NCI-H748 (cell line): ENCODE measurements around the gene CDH9.
"Not testable (repeated sequence)": the region's sequence is repeated elsewhere in the genome, so short reads cannot be mapped to it uniquely, and the experiment has no call there.

ENCODE experiments used
- DNase-seq: peaks from one replicate; lab custom pipeline; 2025; ENCODE audit not compliant: unreplicated experiment; lab: John Stamatoyannopoulos, UW

The CDH9 gene

DNA sequence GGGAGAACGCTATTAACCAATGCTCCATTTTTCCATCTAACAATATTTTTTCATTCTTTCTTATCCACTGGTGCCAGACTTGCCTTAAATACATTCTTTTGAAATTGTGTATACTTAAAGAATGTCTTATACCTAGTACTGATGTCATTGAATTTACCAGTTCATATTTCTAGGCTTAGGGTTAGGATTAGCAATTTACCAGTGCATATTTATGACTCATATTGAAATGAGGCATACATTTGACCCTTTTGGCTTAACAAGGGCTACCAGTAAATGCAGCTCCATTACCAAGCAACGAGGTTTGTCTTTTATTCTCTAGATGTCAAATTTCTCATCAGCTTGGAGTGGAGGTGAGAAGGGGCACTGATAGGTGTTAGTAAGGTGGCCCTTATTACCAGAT lies 89.5 kb downstream of the CDH9 start:
- DNase-seq: no peak

DNA sequence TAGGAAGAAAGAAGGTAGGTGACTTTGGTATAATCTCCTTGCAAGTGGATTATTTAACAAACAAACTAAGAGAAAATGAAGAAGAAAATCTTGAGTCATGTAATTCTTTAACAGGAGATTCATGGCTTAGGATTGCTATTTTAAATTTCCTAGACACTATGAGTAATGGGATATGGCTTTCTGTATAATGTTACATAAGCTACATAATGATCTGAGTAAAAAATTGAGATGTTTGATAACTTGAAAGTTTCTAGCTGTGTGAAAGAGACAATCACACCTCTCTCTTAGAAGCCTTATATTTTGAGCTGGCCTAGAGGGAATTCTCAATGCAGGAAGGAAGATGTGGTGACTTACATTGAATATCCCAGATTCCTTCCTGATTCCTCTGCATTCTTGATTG lies 92.5 kb downstream of the CDH9 start:
- DNase-seq: no peak

DNA sequence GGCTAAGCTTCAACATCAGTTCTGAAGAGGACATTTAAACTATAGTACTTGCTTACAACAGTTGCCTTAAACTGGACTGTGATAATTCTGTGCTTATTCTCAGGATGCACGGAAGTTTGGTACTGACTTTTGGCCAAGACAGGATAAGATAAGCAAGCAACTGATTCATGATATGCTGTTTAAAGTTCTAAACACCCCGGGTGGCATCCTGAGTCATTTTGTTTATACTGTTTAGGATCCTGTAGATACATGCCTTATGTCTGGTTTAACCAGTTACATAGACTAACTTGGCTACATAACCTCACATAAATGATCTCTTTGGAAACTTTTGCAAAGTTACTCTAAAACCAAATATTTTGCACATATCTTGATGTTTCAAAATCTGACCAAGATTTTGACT lies 95.9 kb downstream of the CDH9 start:
- no peak for DNase-seq

DNA sequence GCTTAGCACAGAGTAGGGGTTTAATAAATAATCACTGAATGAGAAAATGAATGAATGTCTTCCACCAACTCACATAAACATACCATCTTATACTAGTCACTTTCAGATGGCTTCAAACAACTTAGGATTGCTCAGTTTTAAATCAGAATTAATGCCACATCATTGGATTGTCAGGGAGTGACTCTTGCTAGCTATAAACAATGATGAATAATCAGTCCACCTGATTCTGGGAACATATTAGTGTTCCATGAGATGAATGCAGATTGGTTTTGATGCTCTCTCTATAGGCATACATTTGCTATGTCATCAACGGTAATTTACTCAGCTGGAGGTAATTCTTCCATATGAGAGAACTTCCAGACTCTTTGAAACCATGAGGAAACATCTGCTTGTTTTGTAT lies 97.4 kb downstream of the CDH9 start:
- peak; percentile 99 for DNase-seq

DNA sequence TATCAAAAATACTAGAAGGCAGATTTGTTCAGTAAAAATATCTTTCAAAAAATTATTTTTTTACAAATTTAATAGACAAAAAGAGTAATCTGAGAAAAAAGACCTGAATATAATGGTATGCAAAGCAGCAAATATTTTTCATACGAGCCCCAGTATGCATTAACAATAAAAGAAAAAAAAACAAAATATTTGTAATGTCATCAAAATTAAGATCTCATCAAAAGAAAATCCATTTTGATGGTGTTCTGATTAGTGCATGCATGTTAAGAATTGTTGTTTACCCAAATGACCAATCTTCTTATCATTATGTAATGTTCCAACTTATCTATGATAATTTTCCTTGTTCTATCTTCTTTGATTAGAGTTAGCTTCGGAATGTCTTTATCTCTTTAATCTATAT lies 106.1 kb downstream of the CDH9 start:
- no peak for DNase-seq

DNA sequence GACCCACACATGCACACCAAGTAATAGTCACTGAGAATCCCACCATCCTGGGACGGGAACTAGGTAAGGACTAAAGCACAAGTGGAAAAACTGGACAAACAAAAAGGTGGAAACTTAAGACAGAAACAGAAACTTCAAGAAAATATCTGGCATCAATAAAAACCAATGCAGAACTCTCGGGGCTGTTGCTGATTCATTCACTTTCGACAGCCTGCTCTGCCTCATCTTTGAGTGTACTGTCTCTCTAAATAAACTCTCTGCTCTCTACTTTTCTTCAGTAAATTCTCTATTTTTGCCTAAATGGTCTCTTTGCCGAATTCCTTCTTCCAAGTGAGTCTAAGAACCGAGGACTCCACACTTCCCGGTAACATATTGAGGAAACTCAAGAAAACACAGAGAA lies 116.9 kb downstream of the CDH9 start:
- no peak for DNase-seq

DNA sequence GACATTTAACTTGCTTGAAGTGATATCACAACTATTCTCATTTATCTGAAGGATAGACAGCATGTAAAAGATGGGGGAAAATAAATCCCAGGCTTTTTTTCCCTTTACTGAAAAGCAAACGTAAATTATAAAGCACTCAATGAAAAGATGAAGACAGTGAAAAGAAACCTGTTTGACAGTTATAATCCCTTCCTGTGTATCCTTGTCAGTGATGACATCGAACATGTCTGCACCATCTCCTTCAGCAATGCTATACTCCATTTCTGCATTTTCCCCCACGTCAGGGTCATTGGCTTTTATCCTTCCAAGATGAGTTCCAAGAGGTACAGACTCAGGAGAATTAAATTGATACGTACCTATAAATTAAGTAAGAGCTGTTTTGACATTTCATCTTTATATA lies 134.9 kb downstream of the CDH9 start:
- no peak for DNase-seq

DNA sequence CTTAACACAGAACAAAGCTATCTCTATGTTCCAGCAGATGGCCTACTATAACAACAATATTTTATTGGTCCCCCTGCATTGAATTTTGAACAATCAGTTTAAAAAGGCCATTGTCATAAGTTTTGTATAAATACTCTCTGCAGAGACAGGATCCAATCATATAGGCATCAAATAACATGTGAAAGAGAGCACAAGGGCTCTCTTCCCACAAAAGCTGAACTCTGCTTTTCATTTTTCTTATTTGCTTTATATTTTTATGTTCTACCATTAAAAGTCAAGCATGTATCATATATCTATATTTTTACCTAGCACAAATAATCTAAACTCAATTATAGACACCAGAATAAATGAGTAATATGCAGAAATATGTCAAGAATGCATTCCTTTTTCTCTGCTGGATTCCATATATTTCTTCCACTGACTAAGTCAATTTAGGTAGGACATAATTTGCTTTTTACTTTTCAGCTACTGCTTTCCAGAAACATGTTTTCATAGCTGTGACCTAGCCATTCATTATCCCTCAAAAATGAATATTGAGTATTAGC lies 143.6 kb downstream of the CDH9 start:
- DNase-seq: peak; percentile 71

DNA sequence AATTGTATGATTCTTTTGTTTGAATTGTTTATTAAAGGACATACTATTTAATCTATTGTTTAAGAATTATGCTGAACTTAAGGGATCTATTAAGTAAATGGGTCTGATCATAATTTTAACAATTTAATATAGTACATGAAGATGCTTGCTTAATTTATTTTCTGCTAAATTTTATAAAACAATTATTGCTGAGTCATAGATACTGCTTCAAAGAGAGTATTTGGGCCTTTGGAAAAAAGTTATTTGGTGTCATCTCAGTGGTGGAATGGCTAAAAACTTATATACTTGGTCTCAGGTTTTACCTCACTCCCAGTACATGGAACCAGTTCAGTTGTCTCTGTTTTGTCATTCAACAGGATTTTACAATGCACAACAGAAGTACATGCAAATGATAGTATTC lies 145.3 kb downstream of the CDH9 start:
- DNase-seq: no peak

DNA sequence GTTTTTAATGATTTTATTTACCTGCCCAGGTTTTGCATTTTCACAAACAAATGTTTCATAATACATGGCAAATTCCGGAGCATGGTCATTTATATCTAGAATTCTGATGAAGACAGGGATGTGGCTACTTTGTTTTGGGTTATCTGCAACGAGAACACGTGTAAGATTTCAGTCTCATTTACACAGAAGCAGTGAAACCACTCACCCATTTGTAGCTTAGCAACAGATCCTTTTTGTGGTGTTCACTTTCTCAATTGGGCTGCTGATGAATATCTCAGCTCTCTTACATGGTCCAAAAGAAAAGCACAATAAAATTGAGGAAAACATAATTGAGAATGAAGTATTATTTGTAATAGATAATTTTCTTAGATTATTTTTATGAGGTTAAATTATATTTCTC lies 148.6 kb downstream of the CDH9 start:
- peak; percentile 95 for DNase-seq

DNA sequence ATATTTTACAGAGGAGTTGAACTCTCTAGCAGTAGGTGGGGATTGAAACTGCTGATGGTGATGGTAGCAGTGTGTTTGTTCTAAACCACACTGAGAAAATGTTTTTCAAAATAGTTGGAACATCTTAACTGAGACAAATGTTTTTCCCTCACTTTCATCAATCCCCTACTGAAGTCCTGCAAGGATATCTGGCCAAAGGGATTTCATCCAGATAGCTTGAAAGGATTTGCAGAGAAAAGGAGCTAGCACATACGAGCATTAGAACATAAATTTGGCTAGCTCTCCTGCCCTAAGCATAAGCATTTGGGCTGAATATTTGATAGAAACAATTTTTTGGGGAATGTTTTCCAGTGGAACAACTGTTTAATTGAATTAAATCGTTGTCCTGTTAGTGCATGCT lies 153.9 kb downstream of the CDH9 start:
- DNase-seq: no peak

DNA sequence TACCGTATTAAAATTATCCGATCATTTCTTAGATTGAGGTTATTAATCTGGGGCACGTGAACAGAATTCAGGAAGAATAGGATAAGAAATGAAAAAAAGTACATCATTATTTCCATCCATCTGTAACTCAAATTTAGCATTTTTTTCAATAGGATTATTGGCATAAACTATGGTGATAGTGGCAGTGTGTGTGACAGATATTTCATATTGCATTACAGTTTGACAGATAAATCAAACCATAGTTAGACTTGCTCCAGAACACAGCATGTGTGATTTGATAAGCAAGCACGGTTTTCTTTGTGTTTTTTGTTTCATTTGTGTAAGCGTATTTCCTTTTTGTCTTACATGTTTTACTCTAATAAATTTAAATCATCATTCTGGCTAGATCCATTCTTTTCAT lies 155.0 kb downstream of the CDH9 start:
- DNase-seq: no peak

DNA sequence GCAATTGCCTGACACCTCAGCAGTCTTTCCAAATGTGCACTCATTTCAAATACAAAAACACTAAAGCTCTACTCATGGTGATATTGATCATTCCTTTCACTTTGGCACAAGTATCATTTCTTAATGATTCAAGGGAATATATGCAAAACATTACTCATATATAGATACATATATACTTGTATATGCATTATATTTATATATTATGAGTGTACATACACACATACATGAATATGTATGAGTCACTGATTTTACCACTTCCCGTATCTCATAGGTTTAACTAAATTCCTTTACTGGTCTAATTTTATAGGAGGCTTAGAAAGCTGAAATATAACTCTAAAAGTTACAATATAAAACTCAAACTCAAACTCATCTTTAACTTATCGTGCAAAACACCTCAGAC lies 156.5 kb downstream of the CDH9 start:
- no peak for DNase-seq

DNA sequence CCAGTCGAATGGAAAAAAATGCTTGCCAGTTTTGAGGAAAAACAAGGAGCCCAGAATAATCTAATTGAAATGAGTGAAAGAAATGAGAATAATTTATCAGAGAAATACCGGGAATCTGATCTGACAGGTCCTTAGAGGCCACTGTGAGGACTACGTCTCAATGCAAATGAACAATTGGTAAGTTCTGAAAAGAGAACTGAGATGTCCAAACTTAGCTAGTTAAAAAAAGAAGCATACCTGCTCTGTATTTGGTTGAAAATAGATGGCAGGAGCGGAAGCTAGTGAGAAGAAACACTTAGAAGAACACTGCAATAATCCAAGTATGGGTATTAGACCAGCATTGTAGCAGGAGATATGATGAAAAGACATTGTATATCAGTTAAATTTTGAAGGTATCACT lies 161.2 kb downstream of the CDH9 start:
- DNase-seq: no peak

DNA sequence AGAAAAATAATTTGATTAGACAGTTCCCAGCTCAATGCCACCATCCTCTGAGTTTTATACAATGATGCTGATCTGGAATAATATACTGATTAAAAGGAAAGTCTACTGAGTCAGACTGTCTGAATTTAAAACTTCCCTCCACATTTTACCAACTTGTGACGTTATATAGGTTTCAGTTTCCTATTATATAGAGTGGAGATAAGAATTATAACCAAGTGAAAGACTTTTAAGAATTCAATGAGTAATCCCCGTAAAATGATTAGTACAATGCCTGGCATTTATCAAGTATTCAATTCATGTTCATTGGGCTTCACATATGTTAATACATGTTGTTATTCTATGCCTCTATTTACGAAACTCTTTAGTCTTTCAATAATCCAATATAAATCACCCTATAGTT lies 166.0 kb downstream of the CDH9 start:
- DNase-seq: no peak

DNA sequence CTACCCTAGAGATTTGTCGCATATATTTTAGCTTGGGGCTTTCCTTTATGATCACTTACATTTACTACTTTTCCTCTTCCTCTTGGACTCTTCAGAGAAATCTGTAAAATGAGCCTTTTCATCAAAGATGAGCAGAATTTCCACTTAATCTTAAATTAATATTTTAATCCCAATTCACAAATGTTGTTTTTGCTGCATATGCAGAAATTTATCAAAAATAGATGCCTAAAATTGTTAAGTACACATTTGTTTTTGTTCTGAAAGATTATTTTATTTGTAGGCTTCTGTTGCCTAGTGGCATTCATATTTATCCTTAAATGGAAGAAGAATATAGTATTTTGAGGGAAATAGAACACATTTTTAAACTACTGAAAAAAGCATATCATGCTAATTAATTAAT lies 168.6 kb downstream of the CDH9 start:
- no peak for DNase-seq

DNA sequence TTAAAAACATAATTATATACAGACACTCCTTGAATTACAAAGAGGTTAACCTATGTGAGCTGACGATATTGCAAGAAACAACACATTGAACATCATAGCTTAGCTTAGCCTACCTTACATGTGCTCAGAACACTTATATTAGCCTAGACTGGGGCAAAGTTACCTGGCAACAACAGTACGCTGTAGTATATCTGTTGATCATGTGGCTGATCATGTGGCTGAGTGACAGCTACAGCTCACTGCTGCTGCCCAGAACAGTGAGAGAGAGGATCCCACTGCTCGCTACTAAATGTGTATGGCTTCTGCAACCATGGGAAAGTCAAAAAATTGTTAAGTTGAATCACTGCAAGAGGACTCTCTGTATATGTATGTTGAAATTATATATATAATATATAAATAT lies 169.9 kb downstream of the CDH9 start:
- DNase-seq: peak; percentile 41

DNA sequence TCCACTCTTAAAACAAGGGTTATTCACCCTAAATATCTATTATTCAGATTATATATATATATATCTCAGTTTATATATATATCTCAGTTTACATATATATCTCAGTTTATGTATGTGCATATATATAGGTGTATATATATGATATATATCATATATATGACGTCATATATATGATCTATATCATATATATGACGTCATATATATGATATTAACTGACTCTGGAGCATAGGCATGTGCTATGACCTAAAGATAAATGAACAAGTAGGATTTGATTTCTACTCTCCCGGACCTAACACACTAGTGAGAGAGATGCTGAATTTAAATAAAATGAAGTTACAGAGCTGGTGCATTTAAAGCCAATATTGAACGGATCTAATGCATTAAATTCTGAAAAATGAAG lies 174.3 kb downstream of the CDH9 start:
- DNase-seq: no peak

DNA sequence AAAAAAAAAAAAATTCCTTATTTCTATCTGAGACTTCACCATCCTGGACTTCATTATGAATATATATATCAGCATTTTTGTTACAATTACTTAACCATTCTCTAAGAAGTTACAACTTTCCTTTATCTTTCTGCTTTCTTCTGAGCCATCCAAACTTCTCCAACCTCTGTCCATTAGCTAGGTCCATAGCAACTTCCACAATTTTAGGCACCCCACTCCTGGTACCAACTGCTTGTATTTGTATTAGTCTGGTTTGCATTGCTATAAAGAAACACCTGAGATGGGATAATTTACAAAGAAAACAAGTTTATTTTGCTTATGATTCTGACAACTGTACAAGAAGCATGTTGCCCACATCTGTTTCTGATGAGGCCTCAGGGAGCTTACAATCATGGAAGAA lies 182.1 kb downstream of the CDH9 start:
- DNase-seq: no peak

DNA sequence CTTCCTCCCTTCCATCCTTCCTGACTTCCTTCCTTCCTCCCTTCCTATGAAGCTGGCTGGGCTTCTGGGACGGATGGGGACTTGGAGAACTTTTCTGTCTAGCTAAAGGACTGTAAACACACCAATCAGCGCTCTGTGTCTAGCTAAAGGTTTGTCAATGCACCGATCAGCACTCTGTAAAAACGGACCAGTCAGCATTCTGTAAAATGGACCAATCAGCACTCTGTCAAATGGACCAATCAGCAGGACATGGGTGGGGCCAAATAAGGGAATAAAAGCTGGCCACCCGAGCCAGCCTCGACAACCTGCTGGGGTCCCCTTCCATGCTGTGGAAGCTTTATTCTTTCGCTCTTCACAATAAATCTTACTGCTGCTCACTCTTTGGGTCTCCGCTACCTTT lies 185.9 kb downstream of the CDH9 start:
- DNase-seq: not testable (repeated sequence)

DNA sequence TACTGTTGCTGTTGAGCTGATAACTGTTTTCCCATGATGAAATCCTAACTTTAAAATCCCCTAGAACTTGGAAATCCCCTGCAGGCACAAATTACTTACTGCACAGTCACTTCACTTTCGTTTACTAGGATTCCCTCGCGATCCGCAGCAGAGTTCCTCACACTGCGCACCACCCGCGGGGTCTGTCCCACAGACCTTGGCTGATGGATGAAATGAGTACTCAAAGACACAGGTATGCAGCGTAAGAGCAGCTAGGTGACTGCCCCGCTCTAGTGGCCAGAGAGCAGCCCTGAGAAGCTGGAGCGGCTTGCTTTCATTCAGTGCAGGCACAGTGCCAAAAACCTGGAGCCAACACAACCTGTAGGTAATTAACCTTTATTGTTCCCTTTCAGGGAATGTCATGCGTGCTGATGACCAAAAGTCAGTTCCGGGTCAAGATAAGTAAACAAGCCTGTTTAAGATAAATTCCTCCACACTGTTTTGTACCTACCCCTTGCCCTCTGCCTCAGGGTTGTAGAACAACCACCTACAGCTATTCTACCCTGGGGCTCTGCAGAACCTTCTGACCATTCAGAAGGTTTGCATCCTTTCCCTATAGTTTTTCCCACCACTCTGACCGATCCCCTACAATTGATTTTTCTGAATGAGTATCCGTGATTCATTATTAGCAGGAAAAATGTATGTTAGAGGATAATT lies 191.2 kb downstream of the CDH9 start:
- DNase-seq: peak; percentile 97

DNA sequence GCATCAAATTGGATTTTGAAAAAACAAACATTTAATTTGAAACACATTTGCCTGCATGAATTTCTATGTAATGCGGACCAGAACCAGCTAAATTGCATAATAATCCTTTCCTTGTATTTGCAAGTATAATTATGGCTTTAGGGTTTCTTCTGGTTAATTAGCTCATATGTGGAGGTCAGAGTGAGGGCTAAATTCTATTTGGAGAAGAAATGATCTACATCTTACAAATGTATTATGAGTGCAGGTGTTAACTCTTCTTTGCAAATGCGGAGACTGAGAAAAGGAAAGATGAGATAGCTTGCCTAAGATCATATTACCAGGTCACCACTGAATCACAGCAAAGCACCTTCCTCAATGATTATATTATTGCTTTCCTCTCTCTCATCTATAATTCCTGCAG lies 194.7 kb downstream of the CDH9 start:
- DNase-seq: no peak

DNA sequence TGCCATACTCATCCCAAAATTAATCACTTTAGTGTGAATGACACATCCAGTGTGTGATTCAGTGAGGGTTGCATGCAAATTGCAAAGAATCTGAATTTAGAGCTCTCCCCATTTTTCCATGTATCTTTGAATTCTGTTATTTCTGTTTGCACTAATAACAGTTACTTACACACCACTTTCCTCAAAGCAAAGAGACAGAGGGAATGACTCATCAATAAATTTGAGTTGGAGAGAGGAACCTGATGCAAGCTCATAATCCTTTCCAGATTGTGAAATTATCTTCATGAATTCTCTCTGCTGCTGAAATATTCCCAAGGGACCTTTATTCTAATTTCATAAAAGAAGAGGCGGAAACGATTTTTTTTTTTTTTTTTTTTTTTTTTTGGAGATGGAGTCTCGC lies 204.8 kb downstream of the CDH9 start:
- DNase-seq: no peak
